C4-2B (cell line): Measurements from ENCODE around the gene PLAAT2.

Experiments
- CTCF ChIP-seq: fragments of 450-650 bp; conservative IDR thresholded peaks from 2 replicates; pipeline ENCODE4 v1.5.1; 2017; ENCODE audit warnings: mild to moderate bottlenecking
- ZFX ChIP-seq: fragments of 450-650 bp; IDR thresholded peaks from 2 replicates; pipeline ENCODE4 v1.6.1; 2017

DNA sequence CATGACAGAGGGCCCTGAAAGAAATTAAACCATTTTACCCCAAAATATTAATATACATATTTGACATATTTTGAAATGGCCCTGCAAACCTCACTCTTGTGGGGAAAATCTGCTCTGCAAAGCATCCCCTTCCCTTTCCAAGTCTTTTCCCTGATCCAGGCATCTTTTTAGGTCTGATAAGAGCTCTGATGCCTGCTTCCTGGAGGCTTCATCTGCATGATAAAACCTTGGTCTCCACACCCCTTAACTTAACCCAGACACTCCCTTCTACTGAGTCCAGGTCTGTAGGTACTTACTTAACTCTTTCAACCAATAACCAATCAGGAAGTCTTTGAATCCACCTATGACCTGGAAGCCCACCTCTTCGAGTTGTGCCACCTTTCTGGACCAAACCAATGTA is 59.1 kb downstream of the PLAAT2 start:
- TF ChIP-seq CTCF (no peak), ZFX (no peak)
